Skin epidermis (tissue), 12 donors: ENCODE results near the gene ERICH3.

ENCODE experiments used
- H3K27ac ChIP-seq, 21 experiments: fragments of 200-600 bp; sonication (generic) in 11 of 21; one replicate each; pipeline ENCODE4 v1.5.0; 2020; ENCODE audit warnings: mild to moderate bottlenecking in 3 of 21, inconsistent platforms in 2 of 21, moderate library complexity in 2 of 21
- H3K4me3 ChIP-seq, 7 experiments: fragments of 200-600 bp; sonication (generic) in 2 of 7; one replicate each; pipeline ENCODE4 v1.5.0; 2020; ENCODE audit warnings: inconsistent platforms in 2 of 7, mild to moderate bottlenecking in 2 of 7, moderate library complexity in 1 of 7

Gene ERICH3

GRCh38 chr1:74528123-74528522 is 145.5 kb downstream of the ERICH3 start:
- no peak overlapping the region for H3K27ac ChIP-seq
- no peak overlapping the region for H3K4me3 ChIP-seq

GRCh38 chr1:74526708-74527107 is 146.9 kb downstream of the ERICH3 start:
- Histone ChIP-seq H3K4me3 (no peak overlapping the region), H3K27ac (no peak overlapping the region)

GRCh38 chr1:74523873-74524480 is 149.6 kb downstream of the ERICH3 start:
- Histone ChIP-seq H3K4me3 (no peak overlapping the region), H3K27ac (no peak overlapping the region)

DNA sequence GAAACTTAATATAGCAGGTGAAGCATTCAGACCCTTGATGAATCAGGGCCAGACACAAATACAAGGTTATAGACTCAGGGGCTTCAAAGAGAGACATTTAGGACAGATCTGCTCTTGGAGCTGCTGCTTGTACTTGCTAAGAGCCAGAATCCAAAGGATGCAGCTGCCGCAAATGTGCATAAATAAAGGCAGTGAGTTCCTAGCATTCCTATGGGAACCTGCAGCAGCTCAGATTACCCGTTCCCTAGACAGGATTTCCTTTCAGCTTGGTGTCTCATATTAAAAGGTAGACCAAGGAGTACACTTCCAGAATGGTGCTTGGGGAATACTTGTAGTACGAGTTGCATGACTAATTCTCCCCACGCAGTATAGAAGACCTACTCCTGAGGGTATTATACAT is 151.4 kb downstream of the ERICH3 start:
- Histone ChIP-seq H3K4me3 (no peak overlapping the region), H3K27ac (no peak overlapping the region)
